Heart right ventricle (tissue), 16 donors: Measurements from ENCODE around the gene BRSK1. TPM values are rescaled to one million over a fixed set of nuclear protein-coding genes. Genes with fewer than 3 reads are reported as not detected.

ENCODE experiments used
- ATAC-seq, 8 donors: fragments of 200-7000 bp; cut with Tn5 transposase; one replicate each; pipeline ENCODE4 v1.9.1; 2020; ENCODE audit warnings: mild to moderate bottlenecking in 8 of 8, moderate library complexity in 8 of 8, moderate number of reproducible peaks in 1 of 8
- DNase-seq, 2 donors: peaks; one replicate each; pipeline ENCODE4 v3.0.0-alpha.2; 2020
- H3K27ac ChIP-seq, 10 donors: fragments of 200-600 bp; sonication (generic) in 2 of 10; one replicate each; pipeline versions ENCODE4 v1.5.0 to v1.8.0; 2020 to 2022; ENCODE audit warnings: mild to moderate bottlenecking in 3 of 10
- H3K27me3 ChIP-seq, 7 donors: fragments of 200-600 bp; one replicate each; pipeline ENCODE4 v1.8.0; 2021 to 2022; ENCODE audit warnings: mild to moderate bottlenecking in 2 of 7
- H3K36me3 ChIP-seq, 9 donors: fragments of 200-600 bp; sonication (generic) in 1 of 9; one replicate each; pipeline versions ENCODE4 v1.5.0 to v1.8.0; 2020 to 2022; ENCODE audit warnings: mild to moderate bottlenecking in 2 of 9
- H3K4me1 ChIP-seq, 9 donors: fragments of 200-600 bp; sonication (generic) in 1 of 9; one replicate each; pipeline versions ENCODE4 v1.5.0 to v1.8.0; 2020 to 2022; ENCODE audit warnings: mild to moderate bottlenecking in 4 of 9
- H3K4me3 ChIP-seq, 10 donors: fragments of 200-600 bp; sonication (generic) in 2 of 10; one replicate each; pipeline versions ENCODE4 v1.5.0 to v1.8.0; 2020 to 2022; ENCODE audit warnings: mild to moderate bottlenecking in 7 of 10, moderate library complexity in 2 of 10
- H3K9me3 ChIP-seq, 11 donors: fragments of 200-600 bp in 10 of 11; sonication (generic) in 2 of 11; one replicate each; pipeline versions ENCODE4 v1.5.0 to v1.8.0; 2013 to 2022; ENCODE audit warnings: mild to moderate bottlenecking in 2 of 11, control low read depth in 1 of 11, moderate library complexity in 1 of 11
- CTCF ChIP-seq, 9 donors: fragments of 200-600 bp; sonication (generic) in 2 of 9; IDR thresholded peaks; one replicate each; pipeline versions ENCODE4 v1.5.0 to v1.8.0; 2021 to 2022; ENCODE audit warnings: antibody characterized with exemption in 9 of 9, mild to moderate bottlenecking in 5 of 9, moderate library complexity in 1 of 9
- WGBS, 2 donors: extraction: QIAGEN DNeasy Blood & Tissue Kit; methylation state at CpG; one replicate each; pipeline ENCODE4 v1.1.7; 2013; ENCODE audit warnings: inconsistent platforms in 1 of 2; 5-methylcytosine and 5-hydroxymethylcytosine counted together
- intact Hi-C, 10 donors: fragments of 100-400 bp; cut with DNase I; formaldehyde crosslinking; loops; one replicate each; pipeline versions ENCODE4 v1.11.1 to v1.14.2; 2022
- microRNA-seq, 2 donors: library from miRNA; unstranded; fragments of <30 nt; microRNA quantifications; one replicate each; pipeline ENCODE4 v1.2.0, GENCODE V29; 2021
- polyA plus RNA-seq, 2 donors: library from polyadenylated mRNA; stranded (reverse); fragments of 200-250 nt; gene quantifications; one replicate each; pipeline ENCODE4 v1.2.3, GENCODE V29; 2013
- total RNA-seq, 10 donors: library from RNA; stranded (reverse); fragmentation: NEBNext Ultra II Directional in 3 of 10; extraction: Animal tissue kit (Norgen Biotek cat#: 25700) in 3 of 10; gene quantifications; one replicate each; pipeline versions ENCODE4 v1.2.1 to v1.2.4, GENCODE V29; 2021 to 2023
- donor health status: Arrhythmogenic right ventricular cardiomyopathy.
- donor health status: ischemic (EF 13 %, LVEDD 7.1; RV severe dilation, severe dysfunction).
- donor health status: healthy with polysubstance abuse.
- donor health status: DM: no; HTN: yes; CAD: no.
- donor health status: DM: no; HTN: no; CAD: no.
- donor health status: ischemic (EF 25% LVEDD 6.9; RV normal size, moderate dysfunction).
- donor health status: ischemic (EF 25% LVEDD 5.7; RV mildly dilated, moderate dysfunction).
- donor health status: healthy.
- donor health status: DM: yes; HTN: yes; CAD: no.
- donor health status: Ischemic cardiomyopathy.
- donor health status: ischemic (EF 35%, LVEDD 5.7; RV mildly dilated, moderate dysfunction).
- donor health status: nonischemic (EF 11% LVEDD 7.7; RV severe dilation, severe dysfunction).
- donor health status: DM: yes; HTN: yes; CAD: no.
- donor health status: PGD.
- donor health status: ischemic (EF 29% LVEDD 5.4; RV normal size, mild dysfunction).
- donor health status: nonischemic (EF 23%, LVEDD 6.1; RV moderate dilation, normal function).

BRSK1 gene
- total and polyA plus RNA-seq, 12 donors = 1.8 to 12.6 (median 3.2) TPM

- TF ChIP-seq CTCF (IDR thresholded peaks at IDR 0.05) = no peak
- no peak overlapping the region for H3K27ac ChIP-seq
- ATAC-seq = no peak
- no peaks in the 10 kb centered on the region for H3K9me3 ChIP-seq
- DNase-seq = no peak
- WGBS, 2 donors = 29 to 32% methylated on average over 12 to 13 of the region's 13 CpGs
- intact Hi-C loops = no loop called here
- no peak overlapping the region for H3K4me3 ChIP-seq
- peaks cover 18 to 71% (median 65%) of the 10 kb centered on the region in 7 donors for H3K27me3 ChIP-seq
- H3K36me3 ChIP-seq = no peaks in the 10 kb centered on the region
- H3K4me1 ChIP-seq = peaks cover 0 to 18% (median 15%) of the 10 kb centered on the region in 9 donors
Measured at GRCh38 chr19:55355213-55355821, 71.5 kb downstream of the BRSK1 start.

GRCh38 chr19:55358493-55358892 is 74.7 kb downstream of the BRSK1 start:
- no peak for TF ChIP-seq CTCF (IDR thresholded peaks at IDR 0.05)
- no peaks in the 10 kb centered on the region for H3K9me3 ChIP-seq
- peaks cover 9 to 53% (median 39%) of the 10 kb centered on the region in 7 donors for H3K27me3 ChIP-seq
- 86 to 92% methylated on average over 18 to 19 of the region's 19 CpGs for WGBS, 2 donors
- ATAC-seq = no peak
- H3K36me3 ChIP-seq = no peaks in the 10 kb centered on the region
- no peak for DNase-seq
- no peak overlapping the region for H3K4me3 ChIP-seq
- peaks cover 0 to 14% (median 12%) of the 10 kb centered on the region in 9 donors for H3K4me1 ChIP-seq
- intact Hi-C loops = no loop called here
- H3K27ac ChIP-seq = no peak overlapping the region

GRCh38 chr19:55358943-55359908 is 75.4 kb downstream of the BRSK1 start:
- no peak for DNase-seq
- Histone ChIP-seq H3K36me3 (no peaks in the 10 kb centered on the region), H3K9me3 (no peaks in the 10 kb centered on the region), H3K27ac (no peak overlapping the region), H3K4me3 (no peak overlapping the region), H3K4me1 (peaks cover 0 to 7% (median 5%) of the 10 kb centered on the region in 9 donors), H3K27me3 (peaks cover 1 to 45% (median 33%) of the 10 kb centered on the region in 7 donors)
- intact Hi-C loops = no loop called here
- no peak for TF ChIP-seq CTCF (IDR thresholded peaks at IDR 0.05)
- WGBS, 2 donors = 61 to 62% methylated on average over 32 of the region's 32 CpGs
- no peak for ATAC-seq

- DNase-seq = no peak
- intact Hi-C loops = loop anchor here in 1 of 10 donors (5.0 kb wide), 1 partner anchor 39 kb away; no protein-coding TSS in a partner anchor
- ATAC-seq = no peak
- Histone ChIP-seq H3K27ac (no peak overlapping the region), H3K36me3 (no peaks in the 10 kb centered on the region), H3K27me3 (peaks cover 0 to 40% (median 16%) of the 10 kb centered on the region in 7 donors), H3K9me3 (no peaks in the 10 kb centered on the region), H3K4me1 (no peaks in the 10 kb centered on the region), H3K4me3 (no peak overlapping the region)
- no peak for TF ChIP-seq CTCF (IDR thresholded peaks at IDR 0.05)
- 91 to 92% methylated on average over 14 to 16 of the region's 16 CpGs for WGBS, 2 donors
Measured at GRCh38 chr19:55360902-55361301, 77.1 kb downstream of the BRSK1 start.

Small RNA genes within 50 kb of the gene (microRNA-seq; reads per million reads assigned to microRNA genes)
- gene MIR6802 = 0.60 to 3.1 reads per million in 2 donors
- gene MIR6803 = 1.8 to 2.6 reads per million in 2 donors

Other genes starting within 250 kb of the BRSK1 start
- gene GP6, start 245.7 kb upstream of the BRSK1 start, total RNA-seq = under 1 TPM; 0.37 to 0.73 (median 0.46) TPM
- gene GP6, start 245.7 kb upstream of the BRSK1 start, polyA plus RNA-seq = 1 to 10 TPM in 1 of 2 donors, under 1 TPM in 1; 0.58 to 1.5 TPM
- gene RDH13, start 220.8 kb upstream of the BRSK1 start, total RNA-seq = 10 to 100 TPM; 32.4 to 72.0 (median 54.5) TPM
- gene RDH13, start 220.8 kb upstream of the BRSK1 start, polyA plus RNA-seq = 10 to 100 TPM; 21.4 to 36.1 TPM
- gene EPS8L1, start 208.1 kb upstream of the BRSK1 start, total RNA-seq = 1 to 10 TPM in 5 of 10 donors, under 1 TPM in 4, not detected in 1; 0.53 to 2.7 (median 1.1) TPM
- 1 to 10 TPM; 3.7 to 7.9 TPM for gene EPS8L1, start 208.1 kb upstream of the BRSK1 start, polyA plus RNA-seq
- 100 to 1,000 TPM; 134 to 242 (median 193) TPM for gene PPP1R12C, start 166.4 kb upstream of the BRSK1 start, total RNA-seq
- 100 to 1,000 TPM; 223 to 283 TPM for gene PPP1R12C, start 166.4 kb upstream of the BRSK1 start, polyA plus RNA-seq
- gene TNNT1, start 134.8 kb upstream of the BRSK1 start, total RNA-seq = 100 to 1,000 TPM in 5 of 10 donors, 10 to 100 TPM in 5; 19.7 to 234 (median 97.1) TPM
- gene TNNT1, start 134.8 kb upstream of the BRSK1 start, polyA plus RNA-seq = 100 to 1,000 TPM in 1 of 2 donors, 10 to 100 TPM in 1; 32.3 to 721 TPM
- over 10,000 TPM in 4 of 10 donors, 1,000 to 10,000 TPM in 6; 3,000 to 12,900 (median 9,464) TPM for gene TNNI3, start 126.3 kb upstream of the BRSK1 start, total RNA-seq
- gene TNNI3, start 126.3 kb upstream of the BRSK1 start, polyA plus RNA-seq = over 10,000 TPM in 1 of 2 donors, 1,000 to 10,000 TPM in 1; 4,629 to 45,177 TPM
- gene DNAAF3, start 117.4 kb upstream of the BRSK1 start, total RNA-seq = 1 to 10 TPM in 8 of 10 donors, under 1 TPM in 2; 0.37 to 3.9 (median 2.4) TPM
- gene DNAAF3, start 117.4 kb upstream of the BRSK1 start, polyA plus RNA-seq = 1 to 10 TPM; 1.2 to 5.9 TPM
- 1 to 10 TPM in 1 of 10 donors, not detected in 9; 1.1 TPM for gene SYT5, start 103.7 kb upstream of the BRSK1 start, total RNA-seq
- gene SYT5, start 103.7 kb upstream of the BRSK1 start, polyA plus RNA-seq = under 1 TPM in 1 of 2 donors, not detected in 1; under 0.01 TPM
- gene PTPRH, start 74.5 kb upstream of the BRSK1 start, total RNA-seq = 1 to 10 TPM in 7 of 10 donors, under 1 TPM in 3; 0.25 to 7.5 (median 2.4) TPM
- 1 to 10 TPM; 1.3 to 6.1 TPM for gene PTPRH, start 74.5 kb upstream of the BRSK1 start, polyA plus RNA-seq
- 1 to 10 TPM in 9 of 10 donors, under 1 TPM in 1; 0.77 to 2.5 (median 1.9) TPM for gene TMEM86B, start 55.2 kb upstream of the BRSK1 start, total RNA-seq
- 1 to 10 TPM; 2.7 to 5.9 TPM for gene TMEM86B, start 55.2 kb upstream of the BRSK1 start, polyA plus RNA-seq
- gene PPP6R1, start 25.0 kb upstream of the BRSK1 start, total RNA-seq = 10 to 100 TPM; 31.1 to 51.3 (median 39.0) TPM
- 10 to 100 TPM; 36.8 to 38.0 TPM for gene PPP6R1, start 25.0 kb upstream of the BRSK1 start, polyA plus RNA-seq
- gene HSPBP1, start 3.9 kb upstream of the BRSK1 start, total RNA-seq = 10 to 100 TPM; 26.7 to 41.6 (median 31.6) TPM
- gene HSPBP1, start 3.9 kb upstream of the BRSK1 start, polyA plus RNA-seq = 10 to 100 TPM; 54.2 to 83.7 TPM
- gene TMEM150B, start 41.3 kb downstream of the BRSK1 start, total RNA-seq = 1 to 10 TPM in 3 of 10 donors, under 1 TPM in 4, not detected in 3; 0.41 to 6.5 (median 0.75) TPM
- under 1 TPM in 1 of 2 donors, not detected in 1; 0.38 TPM for gene TMEM150B, start 41.3 kb downstream of the BRSK1 start, polyA plus RNA-seq
- 1 to 10 TPM; 4.0 to 9.2 (median 6.9) TPM for gene KMT5C, start 55.9 kb downstream of the BRSK1 start, total RNA-seq
- gene KMT5C, start 55.9 kb downstream of the BRSK1 start, polyA plus RNA-seq = 10 to 100 TPM in 1 of 2 donors, 1 to 10 TPM in 1; 4.7 to 12.4 TPM
- gene COX6B2, start 70.7 kb downstream of the BRSK1 start, total RNA-seq = not detected
- gene COX6B2, start 70.7 kb downstream of the BRSK1 start, polyA plus RNA-seq = not detected
- not detected for gene GARIN5B, start 79.3 kb downstream of the BRSK1 start, total RNA-seq
- not detected for gene GARIN5B, start 79.3 kb downstream of the BRSK1 start, polyA plus RNA-seq
- not detected for gene IL11, start 86.5 kb downstream of the BRSK1 start, total RNA-seq
- under 1 TPM; 0.30 to 0.37 TPM for gene IL11, start 86.5 kb downstream of the BRSK1 start, polyA plus RNA-seq
- not detected for gene TMEM190, start 92.8 kb downstream of the BRSK1 start, total RNA-seq
- not detected for gene TMEM190, start 92.8 kb downstream of the BRSK1 start, polyA plus RNA-seq
- 1 to 10 TPM in 2 of 10 donors, under 1 TPM in 6, not detected in 2; 0.25 to 1.3 (median 0.49) TPM for gene TMEM238, start 100.3 kb downstream of the BRSK1 start, total RNA-seq
- under 1 TPM in 1 of 2 donors, not detected in 1; 0.06 TPM for gene TMEM238, start 100.3 kb downstream of the BRSK1 start, polyA plus RNA-seq
- 1,000 to 10,000 TPM in 1 of 10 donors, 100 to 1,000 TPM in 9; 473 to 1,031 (median 577) TPM for gene RPL28, start 101.9 kb downstream of the BRSK1 start, total RNA-seq
- 1,000 to 10,000 TPM in 1 of 2 donors, 100 to 1,000 TPM in 1; 776 to 1,617 TPM for gene RPL28, start 101.9 kb downstream of the BRSK1 start, polyA plus RNA-seq
- 10 to 100 TPM; 25.0 to 42.1 (median 30.7) TPM for gene UBE2S, start 123.8 kb downstream of the BRSK1 start, total RNA-seq
- 10 to 100 TPM in 1 of 2 donors, 1 to 10 TPM in 1; 8.0 to 25.5 TPM for gene UBE2S, start 123.8 kb downstream of the BRSK1 start, polyA plus RNA-seq
- gene SHISA7, start 159.3 kb downstream of the BRSK1 start, total RNA-seq = not detected
- gene SHISA7, start 159.3 kb downstream of the BRSK1 start, polyA plus RNA-seq = under 1 TPM in 1 of 2 donors, not detected in 1; under 0.01 TPM
- 10 to 100 TPM; 42.5 to 69.8 (median 48.3) TPM for gene ISOC2, start 177.6 kb downstream of the BRSK1 start, total RNA-seq
- 100 to 1,000 TPM in 1 of 2 donors, 10 to 100 TPM in 1; 88.7 to 117 TPM for gene ISOC2, start 177.6 kb downstream of the BRSK1 start, polyA plus RNA-seq
- gene C19orf85, start 180.8 kb downstream of the BRSK1 start, total RNA-seq = not detected
- gene C19orf85, start 180.8 kb downstream of the BRSK1 start, polyA plus RNA-seq = not detected
- 1 to 10 TPM; 2.5 to 7.8 (median 4.3) TPM for gene ZNF628, start 192.6 kb downstream of the BRSK1 start, total RNA-seq
- gene ZNF628, start 192.6 kb downstream of the BRSK1 start, polyA plus RNA-seq = 1 to 10 TPM; 4.9 to 7.5 TPM
- 1 to 10 TPM; 5.8 to 9.9 (median 6.8) TPM for gene NAT14, start 201.2 kb downstream of the BRSK1 start, total RNA-seq
- 10 to 100 TPM in 1 of 2 donors, 1 to 10 TPM in 1; 9.0 to 16.4 TPM for gene NAT14, start 201.2 kb downstream of the BRSK1 start, polyA plus RNA-seq
- 1 to 10 TPM; 2.0 to 6.5 (median 4.0) TPM for gene SSC5D, start 204.4 kb downstream of the BRSK1 start, total RNA-seq
- 1 to 10 TPM in 1 of 2 donors, under 1 TPM in 1; 0.72 to 2.8 TPM for gene SSC5D, start 204.4 kb downstream of the BRSK1 start, polyA plus RNA-seq